Natural killer cell (primary cell): ENCODE measurements around the gene GCNT3. TPM values are rescaled to one million over a fixed set of nuclear protein-coding genes. Genes with fewer than 3 reads are reported as not detected.

Experiments used
- ATAC-seq, 3 donors: fragments of 150-1000 bp in 2 of 3; fragments of 200-7000 bp in 1 of 3; cut with Tn5 transposase; 1 replicate in 1 of 3; 2 replicates in 2 of 3; pipeline ENCODE4 v1.10.0; 2021; ENCODE audit warnings: mild to moderate bottlenecking in 2 of 3, moderate library complexity in 2 of 3
- DNase-seq, 2 donors: peaks; one replicate each; pipeline versions ENCODE4 v3.0.0 to v3.0.0-alpha.2; 2013 to 2021; ENCODE audit warnings: mixed read lengths in 1 of 2
- H3K27ac ChIP-seq: one replicate; pipeline ENCODE4 v1.5.1; 2013; ENCODE audit warnings: mild to moderate bottlenecking, low read length
- H3K27me3 ChIP-seq: one replicate; pipeline ENCODE4 v1.6.1; 2013; ENCODE audit warnings: low read length; ENCODE audit not compliant: control insufficient read depth, insufficient read depth
- H3K36me3 ChIP-seq: one replicate; pipeline ENCODE4 v1.6.1; 2013; ENCODE audit warnings: low read length; ENCODE audit not compliant: control insufficient read depth, insufficient read depth
- H3K4me1 ChIP-seq: one replicate; pipeline ENCODE4 v1.6.1; 2013; ENCODE audit warnings: low read length; ENCODE audit not compliant: control insufficient read depth, insufficient read depth
- H3K4me3 ChIP-seq: one replicate; pipeline ENCODE4 v1.5.1; 2013; ENCODE audit warnings: low read length
- H3K9me3 ChIP-seq: one replicate; pipeline ENCODE4 v1.6.1; 2013; ENCODE audit warnings: low read length; ENCODE audit not compliant: control insufficient read depth, insufficient read depth
- H3K27ac Mint-ChIP-seq, 2 donors: one replicate each; pipeline ENCODE4 v1.8.0; 2022; ENCODE audit warnings: mild to moderate bottlenecking in 2 of 2, mixed read lengths in 2 of 2, moderate library complexity in 1 of 2
- H3K27me3 Mint-ChIP-seq, 2 donors: one replicate each; pipeline ENCODE4 v1.8.0; 2022; ENCODE audit warnings: low read depth in 2 of 2, mixed read lengths in 2 of 2
- H3K36me3 Mint-ChIP-seq: one replicate; pipeline ENCODE4 v1.8.0; 2022; ENCODE audit warnings: mixed read lengths
- H3K4me1 Mint-ChIP-seq, 2 donors: one replicate each; pipeline ENCODE4 v1.8.0; 2022; ENCODE audit warnings: mixed read lengths in 2 of 2
- H3K4me3 Mint-ChIP-seq: one replicate; pipeline ENCODE4 v1.8.0; 2022; ENCODE audit warnings: mild to moderate bottlenecking, moderate library complexity, mixed read lengths
- H3K9me3 Mint-ChIP-seq, 2 donors: one replicate each; pipeline ENCODE4 v1.8.0; 2022; ENCODE audit warnings: mixed read lengths in 2 of 2
- WGBS: methylation state at CpG from one replicate; pipeline ENCODE4 v1.1.7; 2013; ENCODE audit warnings: missing lambda C conversion rate; ENCODE audit not compliant: insufficient coverage; 5-methylcytosine and 5-hydroxymethylcytosine counted together
- intact Hi-C: fragments of 100-400 bp; cut with micrococcal nuclease; formaldehyde crosslinking; loops from one replicate; pipeline ENCODE4 v1.14.2; 2022
- total RNA-seq, 4 donors: library from RNA; stranded (reverse); fragments of 120-200 nt in 1 of 4; gene quantifications; one replicate each; pipeline versions ENCODE4 v1.2.3 to v1.2.4, GENCODE V29; 2013 to 2022
- TF ChIP-seq, protein P1 (sequence below): fragments of 200-600 bp; IDR thresholded peaks from one replicate; pipeline ENCODE4 v1.8.0; 2022; ENCODE audit warnings: antibody characterized with exemption

The GCNT3 gene
- total RNA-seq, 3 donors from 2014 or later (not counting 1 experiment from before 2014, with no cell fraction given) = not detected

DNA sequence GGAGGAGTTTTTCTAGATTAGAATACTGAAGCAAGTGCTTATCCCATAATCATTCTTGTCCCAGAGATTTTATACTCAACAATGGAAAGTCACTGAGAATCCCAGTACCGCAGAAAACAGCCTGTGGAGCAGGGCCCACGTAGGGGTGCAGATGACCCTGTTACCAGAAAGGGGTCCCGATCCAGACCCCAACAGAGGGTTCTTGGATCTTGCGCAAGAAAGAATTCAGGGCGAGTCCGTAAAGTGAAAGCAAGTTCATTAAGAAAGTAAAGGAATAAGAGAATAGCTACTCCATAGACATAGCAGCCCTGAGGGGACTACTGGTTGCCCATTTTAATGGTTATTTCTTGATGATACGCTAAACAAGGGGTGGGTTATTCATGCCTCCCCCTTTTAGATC is 2.6 kb downstream of the GCNT3 start:
- DNase-seq (no peak), ATAC-seq (no peak)
- peaks cover 5 to 6% of the 10 kb centered on the region in 2 donors for H3K4me1 Mint-ChIP-seq
- TF ChIP-seq, protein P1, sequence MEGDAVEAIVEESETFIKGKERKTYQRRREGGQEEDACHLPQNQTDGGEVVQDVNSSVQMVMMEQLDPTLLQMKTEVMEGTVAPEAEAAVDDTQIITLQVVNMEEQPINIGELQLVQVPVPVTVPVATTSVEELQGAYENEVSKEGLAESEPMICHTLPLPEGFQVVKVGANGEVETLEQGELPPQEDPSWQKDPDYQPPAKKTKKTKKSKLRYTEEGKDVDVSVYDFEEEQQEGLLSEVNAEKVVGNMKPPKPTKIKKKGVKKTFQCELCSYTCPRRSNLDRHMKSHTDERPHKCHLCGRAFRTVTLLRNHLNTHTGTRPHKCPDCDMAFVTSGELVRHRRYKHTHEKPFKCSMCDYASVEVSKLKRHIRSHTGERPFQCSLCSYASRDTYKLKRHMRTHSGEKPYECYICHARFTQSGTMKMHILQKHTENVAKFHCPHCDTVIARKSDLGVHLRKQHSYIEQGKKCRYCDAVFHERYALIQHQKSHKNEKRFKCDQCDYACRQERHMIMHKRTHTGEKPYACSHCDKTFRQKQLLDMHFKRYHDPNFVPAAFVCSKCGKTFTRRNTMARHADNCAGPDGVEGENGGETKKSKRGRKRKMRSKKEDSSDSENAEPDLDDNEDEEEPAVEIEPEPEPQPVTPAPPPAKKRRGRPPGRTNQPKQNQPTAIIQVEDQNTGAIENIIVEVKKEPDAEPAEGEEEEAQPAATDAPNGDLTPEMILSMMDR = no peak
- WGBS = 95% methylated on average over 7 of the region's 7 CpGs
- no peaks in the 10 kb centered on the region for H3K9me3 ChIP-seq
- H3K27ac ChIP-seq = no peak overlapping the region
- no peaks in the 10 kb centered on the region for H3K27me3 ChIP-seq
- no peaks in the 10 kb centered on the region for H3K4me1 ChIP-seq
- H3K27ac Mint-ChIP-seq = no peak overlapping the region
- intact Hi-C loops = no loop called here
- H3K4me3 Mint-ChIP-seq = no peak overlapping the region
- no peak overlapping the region for H3K4me3 ChIP-seq
- peaks cover 26 to 49% of the 10 kb centered on the region in 2 donors for H3K27me3 Mint-ChIP-seq
- H3K36me3 ChIP-seq = no peaks in the 10 kb centered on the region
- H3K9me3 Mint-ChIP-seq = no peaks in the 10 kb centered on the region
- no peaks in the 10 kb centered on the region for H3K36me3 Mint-ChIP-seq

DNA sequence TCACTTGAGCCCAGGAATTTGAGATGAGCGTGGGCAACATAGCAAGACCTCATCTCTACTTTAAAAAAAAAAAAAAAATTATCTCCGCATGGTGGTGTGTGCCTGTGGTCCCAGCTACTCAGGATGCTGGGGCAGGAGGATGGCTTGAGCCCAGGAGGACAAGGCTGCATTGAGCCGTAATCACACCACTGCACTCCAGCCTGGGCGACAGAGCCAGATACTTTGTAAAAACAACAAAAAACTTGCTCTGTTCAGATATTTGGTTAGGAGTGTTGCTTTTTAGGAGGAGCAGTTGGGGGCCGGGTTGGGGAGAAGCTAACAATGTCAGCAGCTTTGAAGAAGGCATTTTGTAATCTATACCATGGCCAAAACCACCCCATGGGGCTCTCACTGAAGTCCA is 4.1 kb downstream of the GCNT3 start:
- Histone ChIP-seq H3K27me3 (no peaks in the 10 kb centered on the region), H3K9me3 (no peaks in the 10 kb centered on the region), H3K36me3 (no peaks in the 10 kb centered on the region), H3K4me3 (no peak overlapping the region), H3K4me1 (no peaks in the 10 kb centered on the region), H3K27ac (no peak overlapping the region)
- Mint-ChIP-seq H3K27me3 (peaks cover 30 to 49% of the 10 kb centered on the region in 2 donors), H3K27ac (no peak overlapping the region), H3K4me3 (no peak overlapping the region), H3K4me1 (peaks cover 5 to 6% of the 10 kb centered on the region in 2 donors), H3K9me3 (no peaks in the 10 kb centered on the region), H3K36me3 (no peaks in the 10 kb centered on the region)
- TF ChIP-seq, protein P1 = no peak
- DNase-seq = no peak
- 99% methylated on average over 5 of the region's 5 CpGs for WGBS
- no peak for ATAC-seq
- intact Hi-C loops = no loop called here

DNA sequence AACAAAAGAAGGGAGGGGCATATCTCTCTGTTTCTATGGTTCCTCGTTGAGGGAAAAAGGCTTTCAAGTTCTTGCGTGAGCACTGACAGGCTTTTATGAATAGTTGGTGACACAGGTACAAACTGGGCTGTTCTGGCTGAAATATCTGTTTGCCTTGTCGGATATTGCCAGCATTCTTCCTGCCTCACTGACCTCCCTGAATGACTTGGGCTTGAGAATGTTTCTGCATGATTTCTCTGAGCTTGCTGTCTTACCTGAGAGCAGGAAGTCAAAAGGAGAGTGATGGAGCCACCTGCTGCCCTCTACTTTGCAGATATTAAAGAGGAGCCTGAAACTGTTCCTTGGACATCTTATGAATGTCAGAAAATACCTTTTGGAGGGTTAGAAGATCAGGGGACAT is 4.8 kb downstream of the GCNT3 start:
- Mint-ChIP-seq H3K9me3 (no peaks in the 10 kb centered on the region), H3K27ac (no peak overlapping the region), H3K27me3 (peaks cover 26 to 47% of the 10 kb centered on the region in 2 donors), H3K4me1 (peaks cover 5 to 6% of the 10 kb centered on the region in 2 donors), H3K4me3 (no peak overlapping the region), H3K36me3 (no peaks in the 10 kb centered on the region)
- no peaks in the 10 kb centered on the region for H3K27me3 ChIP-seq
- H3K36me3 ChIP-seq = no peaks in the 10 kb centered on the region
- no peaks in the 10 kb centered on the region for H3K9me3 ChIP-seq
- intact Hi-C loops = no loop called here
- WGBS = 89% methylated on average over 3 of the region's 3 CpGs
- TF ChIP-seq, protein P1 = no peak
- no peak for ATAC-seq
- no peak overlapping the region for H3K4me3 ChIP-seq
- no peak for DNase-seq
- no peak overlapping the region for H3K27ac ChIP-seq
- H3K4me1 ChIP-seq = no peaks in the 10 kb centered on the region

DNA sequence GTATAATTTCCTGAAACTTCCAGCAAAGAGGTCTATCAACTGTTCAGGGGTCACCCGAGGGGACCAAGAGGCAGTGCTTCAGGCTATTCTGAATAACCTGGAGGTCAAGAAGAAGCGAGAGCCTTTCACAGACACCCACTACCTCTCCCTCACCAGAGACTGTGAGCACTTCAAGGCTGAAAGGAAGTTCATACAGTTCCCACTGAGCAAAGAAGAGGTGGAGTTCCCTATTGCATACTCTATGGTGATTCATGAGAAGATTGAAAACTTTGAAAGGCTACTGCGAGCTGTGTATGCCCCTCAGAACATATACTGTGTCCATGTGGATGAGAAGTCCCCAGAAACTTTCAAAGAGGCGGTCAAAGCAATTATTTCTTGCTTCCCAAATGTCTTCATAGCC is 6.8 kb downstream of the GCNT3 start:
- no peaks in the 10 kb centered on the region for H3K36me3 Mint-ChIP-seq
- H3K4me1 Mint-ChIP-seq = peaks cover 5 to 6% of the 10 kb centered on the region in 2 donors
- 88% methylated on average over 3 of the region's 4 CpGs for WGBS
- H3K4me3 Mint-ChIP-seq = no peak overlapping the region
- no peaks in the 10 kb centered on the region for H3K36me3 ChIP-seq
- H3K27ac ChIP-seq = no peak overlapping the region
- intact Hi-C loops = no loop called here
- no peaks in the 10 kb centered on the region for H3K9me3 Mint-ChIP-seq
- H3K27me3 Mint-ChIP-seq = peaks cover 21 to 29% of the 10 kb centered on the region in 2 donors
- TF ChIP-seq, protein P1 = no peak
- H3K4me1 ChIP-seq = no peaks in the 10 kb centered on the region
- no peak for DNase-seq
- no peaks in the 10 kb centered on the region for H3K27me3 ChIP-seq
- H3K27ac Mint-ChIP-seq = no peak overlapping the region
- no peak for ATAC-seq
- H3K9me3 ChIP-seq = no peaks in the 10 kb centered on the region
- H3K4me3 ChIP-seq = no peak overlapping the region
